HG03460 (cell line): Measurements from ENCODE around the gene FAM72A.
A peak's percentile ranks its signal among the peaks of the same experiment; 100 is the strongest.
"Not testable (repeated sequence)": the region's sequence is repeated elsewhere in the genome, so short reads cannot be mapped to it uniquely, and the experiment has no call there.

Experiments used
- ATAC-seq: cut with Tn5 transposase; IDR thresholded peaks from one replicate; pipeline ENCODE4 v1.9.1; 2021; ENCODE audit not compliant: unreplicated experiment

Gene FAM72A

DNA sequence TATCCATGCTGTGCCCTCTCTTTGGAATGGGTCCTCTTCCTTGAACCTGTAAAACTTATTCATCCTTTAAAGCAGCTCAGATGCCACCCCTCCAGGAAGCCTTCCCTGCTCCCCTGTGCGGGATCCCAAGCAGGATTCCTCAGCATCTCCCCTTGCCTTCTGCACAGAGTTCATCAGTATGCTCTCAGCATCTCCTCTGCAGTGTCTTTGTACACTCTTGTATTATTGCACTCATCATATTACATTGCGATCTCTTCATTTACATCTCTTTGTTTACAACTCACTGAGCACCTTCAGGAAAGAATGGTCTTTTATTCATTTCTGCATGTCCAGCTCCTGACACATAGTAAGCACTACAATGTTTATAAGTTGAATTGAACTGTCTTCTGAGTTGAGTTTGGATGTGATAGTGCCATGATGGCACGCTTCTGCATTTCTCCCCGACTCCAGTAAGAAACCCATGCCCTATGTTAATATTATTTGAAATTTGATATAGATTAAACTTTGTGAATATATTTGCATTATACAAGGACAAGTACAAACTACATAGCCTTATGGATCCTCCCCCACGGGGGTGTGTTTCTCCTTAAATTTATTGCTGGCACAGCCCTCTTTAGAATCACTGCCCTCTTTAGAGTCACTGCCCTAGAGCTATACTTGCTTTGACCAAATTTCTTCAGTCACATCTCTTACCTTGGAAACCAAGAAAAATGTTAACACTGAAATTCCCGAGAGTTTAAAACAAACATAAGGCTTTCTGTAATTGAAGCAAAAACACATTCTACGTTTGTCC, 13.2 kb upstream of the FAM72A start:
- ATAC-seq, result not testable (repeated sequence)

DNA sequence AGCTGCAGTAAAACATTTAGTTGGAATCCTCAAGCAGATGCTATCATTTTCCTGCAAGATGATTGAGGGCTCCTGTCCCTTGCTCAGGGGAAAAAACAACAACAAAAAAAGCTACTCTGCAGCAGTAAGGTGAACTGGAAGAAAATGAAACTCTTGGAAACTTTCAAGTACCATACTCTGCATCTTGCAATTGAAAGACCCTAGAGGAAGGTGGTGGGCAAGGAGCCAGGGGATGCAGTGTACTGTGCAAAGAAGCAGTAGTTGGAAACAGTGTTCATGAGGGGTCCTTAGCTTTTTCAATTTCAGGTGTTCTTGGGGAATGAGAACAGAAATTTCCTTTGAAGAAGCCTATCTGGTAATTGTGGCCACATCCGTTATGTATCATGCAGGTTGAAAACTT, 8.2 kb upstream of the FAM72A start:
- ATAC-seq, result not testable (repeated sequence)

DNA sequence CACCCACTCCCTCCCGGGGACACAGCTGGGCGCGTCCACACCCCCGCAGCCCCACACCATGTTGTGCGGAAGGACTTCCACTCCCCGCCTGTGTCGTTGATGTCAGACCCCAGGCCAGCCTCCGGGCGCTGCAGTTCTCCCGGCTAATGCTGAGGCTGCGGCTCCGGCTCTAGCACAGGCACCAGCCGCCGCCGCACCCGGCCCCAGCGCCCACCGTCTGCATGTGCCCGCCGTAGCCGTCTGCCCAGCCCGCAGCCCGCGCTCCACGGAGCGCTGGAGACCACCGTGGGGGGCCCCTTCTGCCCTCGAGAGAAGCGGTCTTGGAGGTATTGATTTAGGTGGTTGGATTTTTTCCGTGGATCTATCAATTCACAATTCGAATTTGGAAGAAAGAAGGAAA, 2.9 kb upstream of the FAM72A start:
- not testable (repeated sequence) for ATAC-seq

DNA sequence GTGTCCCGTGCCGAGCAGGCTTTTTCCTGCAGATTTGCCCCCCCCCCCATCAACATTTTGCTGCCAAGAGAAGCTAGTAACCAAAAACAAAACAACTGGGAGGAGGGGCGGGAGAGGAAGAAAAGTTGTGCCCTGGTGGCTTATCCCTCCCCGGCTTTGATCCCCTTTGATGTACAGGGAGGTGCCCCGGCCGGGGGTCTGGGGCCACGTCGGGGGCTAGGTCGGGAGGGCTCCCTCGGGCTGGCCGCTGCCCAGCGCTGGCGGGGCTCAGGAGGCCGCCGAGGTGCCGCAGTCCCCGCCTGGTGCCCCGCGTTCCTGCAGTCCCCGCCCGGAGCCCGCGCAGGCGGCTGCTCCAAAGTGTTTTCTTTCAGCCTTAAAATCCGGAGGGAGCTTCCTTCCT, 2.2 kb upstream of the FAM72A start:
- ATAC-seq, result not testable (repeated sequence)

DNA sequence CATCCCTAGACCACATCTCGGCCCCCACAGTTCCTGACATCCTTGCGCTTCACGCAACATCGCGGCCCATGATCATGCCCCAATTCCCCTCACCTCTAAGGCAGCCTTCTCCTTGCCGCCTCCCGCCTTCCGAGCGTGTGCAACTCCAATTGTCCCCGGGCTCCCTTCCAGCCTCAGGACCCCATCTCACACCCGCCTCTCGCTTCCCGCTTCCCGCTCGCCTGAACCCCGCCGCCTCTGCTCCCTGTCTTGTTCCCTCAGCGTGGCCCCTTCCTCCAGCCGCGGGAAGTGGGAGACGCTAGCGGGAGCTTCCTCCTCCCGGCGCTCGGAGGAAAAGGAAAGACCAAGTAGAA, 1.5 kb upstream of the FAM72A start:
- not testable (repeated sequence) for ATAC-seq

DNA sequence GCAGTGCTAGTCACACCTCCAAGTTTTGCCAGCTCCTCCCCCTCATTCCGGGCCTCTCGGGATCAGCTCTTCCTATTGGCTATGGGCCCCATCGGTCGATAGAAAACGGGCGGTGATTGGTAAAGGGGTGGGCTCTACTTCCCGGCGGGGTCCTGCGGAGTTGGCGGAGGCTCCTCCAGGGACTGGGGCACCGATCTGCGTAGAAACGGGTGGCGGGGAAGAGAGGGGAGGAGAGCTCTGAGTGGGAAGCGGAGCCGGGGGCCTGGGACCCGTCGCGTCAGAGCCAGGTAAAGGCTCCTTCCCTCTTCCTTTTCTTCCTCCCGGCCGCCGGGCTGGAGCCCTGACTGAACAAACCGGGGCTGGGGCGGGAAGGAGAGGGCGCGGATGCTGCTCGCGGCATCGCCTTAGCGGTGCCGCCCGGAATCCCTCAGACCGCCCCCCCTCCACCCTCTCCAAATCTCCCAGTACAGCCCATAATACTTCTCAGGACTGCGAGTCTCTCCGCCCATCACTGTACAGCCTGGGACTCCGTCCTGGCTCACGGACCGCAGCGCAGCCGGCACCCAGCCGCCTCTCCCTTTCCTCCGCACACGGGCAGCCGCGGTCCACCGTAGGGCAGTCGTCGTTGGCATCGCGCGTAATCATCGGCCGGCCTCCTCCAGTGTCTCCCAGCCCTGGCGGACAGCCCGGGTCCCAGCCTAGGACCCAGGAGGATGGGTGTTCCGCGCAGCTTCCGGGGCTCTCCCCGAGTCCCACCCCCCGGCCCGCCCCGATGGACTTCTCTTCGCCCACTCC, 922 bp upstream of the FAM72A start, which contains the start of gene SRGAP2:
SRGAP2 (plus strand) TSS at position 178 of the 795 bp plus-strand sequence. CDS start 2,430 bp downstream, outside the sequence.
- ATAC-seq, result peak; percentile 3

DNA sequence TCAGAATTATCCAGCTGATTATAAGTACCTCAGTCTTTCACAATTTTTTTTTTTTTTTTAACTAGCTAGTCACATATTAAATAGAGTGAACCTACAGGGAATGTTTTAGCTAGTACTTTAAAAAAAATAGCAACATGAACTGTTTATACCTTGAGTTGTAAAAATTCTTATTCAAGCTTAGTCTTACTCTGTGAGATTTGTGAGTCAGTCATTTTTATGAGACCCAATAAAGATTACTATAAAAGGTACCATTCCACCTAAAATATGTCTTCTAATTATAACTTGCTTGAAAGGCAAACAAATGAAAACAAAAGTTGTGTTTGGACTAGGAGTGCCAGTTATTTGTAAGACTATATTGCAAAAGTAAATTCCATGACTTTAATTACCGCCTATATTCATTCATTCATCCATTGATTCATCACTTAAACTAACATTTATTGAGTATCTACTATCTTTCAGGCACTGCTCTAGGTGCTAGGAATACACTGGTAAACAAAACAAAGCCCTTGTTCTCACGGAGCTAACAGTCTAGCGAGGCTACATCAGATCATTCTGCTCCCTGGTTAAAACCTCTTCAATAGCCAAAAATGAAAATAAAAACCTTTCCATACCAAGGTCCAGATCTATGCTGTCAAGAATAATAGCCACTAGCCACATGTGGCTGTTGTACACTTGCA, 5.8 kb downstream of the FAM72A start:
- not testable (repeated sequence) for ATAC-seq

DNA sequence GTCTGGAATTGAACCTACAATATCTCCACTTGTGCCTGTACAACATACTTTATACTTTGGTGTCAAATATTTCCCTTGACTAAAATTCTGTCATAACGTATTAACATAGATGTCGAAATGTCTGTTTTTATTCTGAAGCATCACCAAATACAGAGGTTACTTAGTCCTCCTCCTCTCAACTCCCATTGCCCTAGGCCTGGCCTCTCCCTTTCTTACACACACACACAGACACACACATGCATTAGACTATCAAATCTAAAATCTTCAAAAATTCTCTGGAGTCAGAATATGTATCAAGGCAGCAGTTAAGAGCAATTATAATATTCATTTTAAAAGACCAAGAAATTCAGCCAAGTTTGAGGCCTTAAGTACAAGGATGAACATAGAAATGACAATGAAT, 7.5 kb downstream of the FAM72A start:
- ATAC-seq, result not testable (repeated sequence)

DNA sequence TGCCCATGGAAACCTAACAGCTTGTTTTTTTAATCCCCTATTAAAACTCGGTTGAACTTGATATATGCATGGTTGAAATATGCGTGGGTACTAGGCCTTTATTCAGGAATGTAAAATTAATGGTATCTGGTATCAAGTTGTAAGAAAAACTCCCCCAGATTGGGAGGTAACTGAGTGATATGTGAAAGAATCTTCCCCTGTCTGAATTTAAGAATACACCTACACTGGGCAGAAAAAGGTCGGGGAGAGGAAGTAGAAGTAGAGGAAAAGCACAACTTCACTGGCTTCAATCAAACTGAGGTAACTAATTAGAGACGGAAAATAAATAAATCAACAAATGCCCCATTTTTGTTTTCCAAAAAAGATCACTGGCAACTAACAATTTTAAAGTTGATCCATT, 15.8 kb downstream of the FAM72A start:
- not testable (repeated sequence) for ATAC-seq

DNA sequence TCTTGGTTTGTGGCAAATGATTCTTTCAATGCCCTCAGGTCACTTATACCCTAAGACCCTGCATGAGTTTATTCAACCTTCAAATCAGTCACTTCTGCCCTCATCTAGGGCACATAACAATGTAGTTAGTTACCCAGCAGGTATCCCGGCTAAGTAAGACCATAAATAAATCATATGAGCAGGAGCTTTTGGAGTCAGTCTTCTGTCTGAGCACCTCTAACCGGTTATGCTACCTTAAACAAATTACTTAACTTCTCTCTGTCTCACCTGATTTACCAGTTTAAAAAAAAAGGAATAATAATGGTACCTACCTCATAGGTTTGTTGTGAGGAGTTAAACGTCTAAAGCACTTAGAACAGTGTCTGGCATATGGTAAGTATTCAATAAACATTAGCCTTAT, 16.9 kb downstream of the FAM72A start:
- ATAC-seq, result not testable (repeated sequence)

DNA sequence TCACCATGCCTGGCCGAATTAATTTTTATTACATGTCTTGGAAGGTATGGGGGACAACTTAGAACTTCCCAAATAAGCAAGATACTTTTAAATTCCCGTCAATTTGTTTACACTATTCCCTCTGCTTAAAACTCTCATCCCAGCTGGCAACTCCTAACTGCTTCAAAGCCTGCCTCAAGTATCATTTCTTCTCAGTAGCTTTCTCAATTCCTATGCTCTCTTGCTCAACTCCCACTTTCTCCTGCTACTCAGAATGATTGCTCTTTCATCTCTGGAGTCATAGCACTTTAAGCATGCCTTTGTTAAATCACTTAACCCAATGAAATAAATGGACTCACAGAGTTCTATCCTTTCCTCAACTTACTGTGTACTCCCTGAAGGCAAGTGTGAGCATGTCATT, 18.9 kb downstream of the FAM72A start:
- ATAC-seq, result not testable (repeated sequence)

DNA sequence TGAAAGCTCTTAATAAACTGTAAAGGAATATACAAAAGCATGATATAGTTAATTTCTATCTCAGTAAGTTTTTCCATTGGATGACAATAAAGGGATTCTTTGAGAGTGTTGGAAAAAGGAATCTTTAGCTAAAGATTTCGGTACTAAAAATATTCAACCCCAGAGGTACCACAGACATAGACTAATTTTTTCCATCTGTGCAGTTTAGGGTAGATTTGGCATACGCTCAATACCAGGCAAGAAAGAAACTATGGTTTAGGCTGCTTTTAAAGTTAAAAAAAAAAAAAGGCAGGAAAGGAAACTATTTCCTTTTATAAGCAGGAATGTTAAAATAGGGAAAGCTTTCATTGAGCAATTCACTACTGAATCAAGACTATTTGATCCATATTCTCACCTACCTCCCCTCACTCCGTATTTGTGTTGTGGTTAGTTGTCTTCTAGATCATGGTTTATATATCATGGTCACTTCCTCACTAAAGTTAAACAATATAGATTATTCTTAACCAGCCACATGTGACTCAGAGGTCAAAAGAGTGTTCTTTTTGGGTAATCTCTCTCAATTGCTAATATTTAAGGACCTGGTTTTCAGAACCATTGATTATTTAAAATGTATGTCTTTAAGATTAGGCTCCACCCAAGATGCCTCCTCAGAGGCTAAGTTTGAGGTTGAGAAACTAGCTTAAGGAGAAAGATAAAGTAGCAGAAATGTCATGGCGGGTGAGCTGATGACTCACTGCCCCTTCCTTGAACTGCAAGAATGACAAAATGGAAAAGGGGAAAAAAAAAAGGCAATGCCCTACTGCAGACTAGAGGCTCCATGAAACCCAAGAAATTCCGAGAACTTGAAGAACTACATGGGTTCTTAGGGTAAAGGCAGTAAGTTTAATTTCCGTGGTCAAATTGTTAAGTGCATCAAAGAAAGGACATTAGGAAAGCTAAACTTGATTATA, 20.0 kb downstream of the FAM72A start:
- ATAC-seq, result not testable (repeated sequence)

DNA sequence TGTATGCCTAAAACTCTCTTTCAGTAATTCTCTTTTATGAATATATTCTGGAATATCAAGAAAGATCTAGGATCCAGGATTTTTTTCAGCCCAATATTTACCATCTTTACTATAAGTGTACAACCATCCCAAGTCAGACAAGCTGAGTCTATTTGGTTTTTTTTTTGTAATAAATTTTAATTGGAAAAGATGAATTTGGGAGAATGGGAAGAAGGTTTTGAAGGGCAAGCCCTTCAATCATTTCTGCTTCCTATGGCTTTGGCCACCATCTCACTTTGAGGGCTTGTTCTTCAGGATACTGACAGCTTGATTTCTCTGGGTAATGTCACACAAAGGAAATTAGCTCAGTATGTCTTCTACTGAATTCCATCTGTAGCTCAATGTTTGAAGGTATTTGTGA, 23.0 kb downstream of the FAM72A start:
- not testable (repeated sequence) for ATAC-seq

DNA sequence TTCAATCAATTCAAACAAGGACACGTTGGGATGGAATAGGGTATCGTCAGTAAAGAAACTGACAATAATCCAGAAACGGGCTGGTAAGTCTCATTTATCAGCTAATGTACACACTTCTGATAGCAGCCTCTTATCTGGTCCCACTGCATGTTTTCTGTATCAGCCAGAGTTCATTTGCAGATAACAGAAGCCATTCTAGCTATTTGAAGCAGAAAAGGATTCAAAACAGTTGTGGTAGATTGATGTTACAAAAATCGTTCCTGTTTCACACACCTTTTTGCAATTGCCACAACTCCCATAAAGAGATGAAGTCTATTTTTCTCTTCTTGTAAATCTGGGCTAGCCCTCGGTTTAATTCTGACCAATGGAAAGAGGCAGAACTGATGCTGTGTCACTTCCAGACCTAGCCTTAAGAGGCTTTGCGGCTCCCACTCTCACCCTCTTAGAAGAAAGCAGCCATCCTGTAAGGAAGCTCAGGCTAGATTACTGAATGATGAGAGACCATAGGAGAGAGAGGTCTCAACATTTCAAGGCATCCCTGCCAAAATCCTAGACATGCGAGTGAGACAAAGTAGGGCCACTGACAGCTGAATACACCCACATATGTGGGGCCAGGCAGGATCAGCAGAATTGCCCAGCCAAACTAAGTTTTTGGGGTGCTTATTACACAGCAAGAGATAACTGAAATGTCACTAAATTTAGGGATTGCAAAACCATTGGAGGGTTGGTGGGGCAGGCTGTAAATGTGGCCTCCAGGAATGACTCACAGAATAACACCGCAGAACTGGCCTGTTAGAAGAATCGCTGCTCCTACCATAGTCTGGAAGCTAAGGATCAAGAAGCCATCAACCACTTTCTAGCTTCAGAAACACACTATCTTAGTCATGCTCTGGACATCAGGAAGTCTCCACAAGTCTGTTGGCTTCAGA, 24.3 kb downstream of the FAM72A start:
- not testable (repeated sequence) for ATAC-seq

DNA sequence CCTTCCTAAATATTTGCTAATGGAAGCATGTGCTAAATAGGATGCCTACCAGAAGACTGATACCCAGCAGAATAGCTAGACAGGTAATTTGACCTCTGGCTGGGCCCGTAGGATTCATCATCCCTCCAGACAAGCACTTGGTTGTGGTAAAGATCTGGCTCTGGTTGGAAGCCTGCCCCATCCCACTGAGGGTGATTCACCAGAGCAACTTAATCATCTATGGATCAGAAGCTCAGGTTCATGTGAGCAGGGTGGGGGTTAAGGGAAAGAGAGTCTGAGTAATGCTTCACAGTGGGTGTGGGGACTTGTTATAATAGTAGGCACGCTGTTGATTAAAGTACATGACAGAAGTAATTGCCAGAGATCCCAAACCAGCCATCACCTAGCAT, 26.5 kb downstream of the FAM72A start:
- not testable (repeated sequence) for ATAC-seq

DNA sequence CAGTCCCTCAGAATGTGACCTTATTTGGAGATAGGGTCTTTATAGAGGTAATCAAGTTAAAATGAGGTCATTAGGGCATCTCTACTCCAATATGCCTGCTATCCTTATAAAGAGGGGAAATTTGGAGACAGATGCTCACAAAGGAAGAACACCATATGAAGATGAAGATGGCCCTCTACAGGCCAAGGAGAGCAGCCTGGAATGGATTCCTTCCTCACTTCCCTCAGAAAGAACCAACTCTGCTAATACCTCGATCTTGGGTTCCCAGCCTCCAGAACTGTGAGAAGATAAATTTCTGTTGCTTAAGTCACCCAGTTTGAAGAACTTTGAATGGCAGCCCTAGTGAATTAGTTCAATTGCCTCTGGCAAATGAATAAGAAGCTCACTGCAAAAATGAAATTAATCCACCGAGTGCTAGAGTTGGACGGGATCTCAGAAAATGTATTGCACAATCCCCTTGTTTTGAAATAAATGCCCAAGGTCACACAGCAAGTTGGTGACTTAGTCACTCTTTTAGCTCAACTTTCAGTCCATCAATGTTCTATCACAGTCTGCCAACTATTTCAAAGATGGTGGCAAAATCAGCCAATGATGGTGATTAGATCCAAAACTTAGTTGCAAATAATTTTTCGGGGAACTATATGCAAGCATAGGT, 27.1 kb downstream of the FAM72A start:
- not testable (repeated sequence) for ATAC-seq

DNA sequence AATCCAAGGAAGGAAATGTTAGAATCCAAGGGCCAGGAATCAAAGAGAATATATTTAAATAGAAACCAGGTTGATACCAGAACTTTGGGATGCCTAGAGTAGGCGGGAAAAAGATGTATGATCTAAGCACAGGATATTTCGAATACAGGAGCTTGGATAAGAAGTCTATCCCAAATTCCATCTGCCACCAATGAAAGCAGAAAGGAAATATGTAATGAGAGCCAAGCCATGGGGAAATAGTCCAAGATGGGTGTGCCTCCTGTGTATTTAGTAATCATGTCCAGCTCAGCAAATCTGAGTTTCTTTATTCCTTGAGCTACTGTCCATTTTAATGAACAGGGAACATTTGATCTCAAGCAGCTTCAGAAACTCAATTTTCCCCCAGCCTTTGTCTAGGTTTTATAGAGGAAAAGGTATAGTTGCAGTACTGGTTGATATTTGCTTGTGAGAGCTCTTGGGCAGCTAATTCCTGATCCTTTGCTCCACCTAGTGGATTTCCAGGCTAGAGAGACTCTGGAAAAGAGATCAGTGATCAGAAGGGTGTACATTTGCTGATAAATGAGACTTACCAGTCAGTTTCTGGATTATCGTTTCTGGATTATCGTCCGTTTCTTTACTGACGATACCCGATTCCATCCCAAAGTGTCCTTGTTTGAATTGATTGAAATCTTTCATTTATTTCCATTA, 28.3 kb downstream of the FAM72A start:
- ATAC-seq, result not testable (repeated sequence)

DNA sequence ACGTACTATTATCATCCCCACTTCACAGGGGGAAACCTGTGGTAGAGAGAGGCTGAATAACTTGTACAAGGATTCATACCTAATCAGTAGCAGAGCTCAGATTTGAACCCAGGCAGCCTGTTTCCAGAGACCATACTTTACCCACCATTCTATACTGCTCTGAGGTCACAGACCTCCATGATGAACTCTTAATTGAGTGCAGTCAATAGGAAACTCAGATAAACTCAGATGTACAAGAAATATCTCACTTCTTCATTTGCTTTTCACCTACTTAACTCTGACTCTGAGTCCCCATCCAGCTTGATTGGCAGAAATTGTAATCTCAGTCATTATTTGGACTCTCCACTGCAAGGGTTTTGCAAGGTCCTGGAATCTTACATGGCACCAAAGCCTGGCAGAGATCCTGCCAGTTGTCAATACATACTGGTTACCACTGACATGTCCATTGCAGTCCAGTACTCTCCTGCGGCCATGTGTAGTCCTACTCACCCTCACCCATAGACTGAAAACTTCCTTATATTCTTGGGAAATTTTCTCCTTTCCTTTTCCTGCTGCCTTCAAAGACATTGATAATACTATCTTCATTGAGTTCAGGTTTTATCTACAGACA, 29.4 kb downstream of the FAM72A start:
- ATAC-seq, result not testable (repeated sequence)
